SK-N-SH (cell line): ENCODE results near the gene ARAP3. TPM values are rescaled to one million over a fixed set of nuclear protein-coding genes. Genes with fewer than 3 reads are reported as not detected.

Experiments used
- CTCF ChIA-PET: fragments of 300-600, 350-600 bp; formaldehyde crosslinking; extraction: SDS; loops from one replicate; lab custom pipeline; 2021; lab: Yijun Ruan, JAX
- POLR2A ChIA-PET: fragments of 350-600 bp; sonication (Branson Sonifier 250); formaldehyde crosslinking; extraction: SDS; loops from one replicate; lab custom pipeline; 2020; ENCODE audit warnings: antibody characterized with exemption, inconsistent platforms; lab: Yijun Ruan, JAX
- DNase-seq: peaks from one replicate; pipeline ENCODE4 v3.0.0; 2012
- H2AFZ ChIP-seq: fragments of 200-600 bp; sonication (generic); 2 replicates; pipeline ENCODE4 v1.8.1; 2016; ENCODE audit warnings: antibody characterized with exemption, mild to moderate bottlenecking, low read depth
- H3F3A ChIP-seq: fragments of 200-600 bp; sonication (generic); replicated peaks from 2 replicates; pipeline ENCODE3; 2016; ENCODE audit warnings: antibody characterized with exemption, mild to moderate bottlenecking; ENCODE audit not compliant: insufficient read depth
- H3K27ac ChIP-seq, 2 experiments: fragments of 200-500 bp in 1 of 2; fragments of 200-600 bp in 1 of 2; sonication (Bioruptor generic) in 1 of 2; sonication (generic), shearing (Covaris generic) in 1 of 2; 2 replicates each; pipeline versions ENCODE4 v1.5.1 to v1.6.1; 2014 to 2016; ENCODE audit warnings: low read depth in 2 of 2, inconsistent platforms in 1 of 2, low read length in 1 of 2, mild to moderate bottlenecking in 1 of 2, mixed read lengths in 1 of 2
- H3K27me3 ChIP-seq: fragments of 200-600 bp; sonication (generic), shearing (Covaris generic); 2 replicates; pipeline ENCODE4 v1.6.1; 2016; ENCODE audit warnings: mixed run types; ENCODE audit not compliant: insufficient read depth
- H3K36me3 ChIP-seq, 2 experiments: fragments of 200-500 bp in 1 of 2; fragments of 200-600 bp in 1 of 2; sonication (Bioruptor generic) in 1 of 2; sonication (generic) in 1 of 2; replicated peaks in 1 of 2; 2 replicates each; pipeline versions ENCODE3 to v1.5.1; 2014 to 2016; ENCODE audit warnings: low read length in 1 of 2, mild to moderate bottlenecking in 1 of 2; ENCODE audit not compliant: insufficient read depth in 2 of 2, control insufficient read depth in 1 of 2
- H3K4me1 ChIP-seq, 2 experiments: fragments of 200-500 bp in 1 of 2; fragments of 200-600 bp in 1 of 2; sonication (Bioruptor generic) in 1 of 2; sonication (generic), shearing (Covaris generic) in 1 of 2; 2 replicates each; pipeline versions ENCODE4 v1.5.1 to v1.6.1; 2014 to 2016; ENCODE audit warnings: low read depth in 1 of 2, low read length in 1 of 2, mixed run types in 1 of 2; ENCODE audit not compliant: insufficient read depth in 2 of 2, control insufficient read depth in 1 of 2
- H3K4me2 ChIP-seq: fragments of 200-600 bp; sonication (generic), shearing (Covaris generic); 2 replicates; pipeline ENCODE4 v1.6.1; 2017; ENCODE audit warnings: mixed run types
- H3K4me3 ChIP-seq, 2 experiments: fragments of 200-500 bp in 1 of 2; fragments of 200-600 bp in 1 of 2; sonication (Bioruptor generic) in 1 of 2; sonication (generic), shearing (Covaris generic) in 1 of 2; 2 replicates each; pipeline versions ENCODE4 v1.5.1 to v1.8.1; 2014 to 2016; ENCODE audit warnings: low read depth in 2 of 2, inconsistent platforms in 1 of 2, low read length in 1 of 2, mild to moderate bottlenecking in 1 of 2, mixed read lengths in 1 of 2, moderate library complexity in 1 of 2
- H3K79me2 ChIP-seq: fragments of 200-600 bp; sonication (generic); 2 replicates; pipeline ENCODE4 v1.8.1; 2017; ENCODE audit warnings: mild to moderate bottlenecking; ENCODE audit not compliant: insufficient read depth
- H3K9ac ChIP-seq: fragments of 200-600 bp; sonication (generic); 2 replicates; pipeline ENCODE4 v1.6.1; 2017; ENCODE audit warnings: mixed run types
- H3K9me2 ChIP-seq: fragments of 200-600 bp; sonication (generic); 2 replicates; pipeline ENCODE4 v1.6.1; 2017; ENCODE audit warnings: mixed run types
- H3K9me3 ChIP-seq: fragments of 200-600 bp; sonication (generic); 2 replicates; pipeline ENCODE4 v1.6.1; 2017; ENCODE audit warnings: mixed run types, mild to moderate bottlenecking, moderate library complexity
- H4K20me1 ChIP-seq: fragments of 200-600 bp; sonication (generic); 2 replicates; pipeline ENCODE4 v1.6.1; 2017; ENCODE audit warnings: mild to moderate bottlenecking, mixed run types; ENCODE audit not compliant: insufficient read depth
- CHD2 ChIP-seq: fragments of 150-350 bp; IDR thresholded peaks from 2 replicates; pipeline ENCODE4 v1.6.1; 2018; ENCODE audit warnings: low read length; ENCODE audit not compliant: partially characterized antibody
- EP300 ChIP-seq, 2 experiments: IDR thresholded peaks; 2 replicates each; pipeline versions ENCODE4 v1.4.0 to v1.6.1; 2012; ENCODE audit warnings: borderline replicate concordance in 1 of 2, low read depth in 1 of 2, low read length in 1 of 2
- EZH2phosphoT487 ChIP-seq: fragments of 200-600 bp; sonication (generic); IDR thresholded peaks from 2 replicates; pipeline ENCODE4 v1.6.1; 2017; ENCODE audit warnings: low read depth, mixed run types, mild to moderate bottlenecking, antibody characterized with exemption, moderate library complexity, borderline replicate concordance
- FOSL2 ChIP-seq: IDR thresholded peaks from 2 replicates; pipeline ENCODE4 v1.4.0; 2012; ENCODE audit warnings: low read depth, mild to moderate bottlenecking, moderate library complexity, borderline replicate concordance
- FOXM1 ChIP-seq: IDR thresholded peaks from 2 replicates; pipeline ENCODE4 v1.4.0; 2012; ENCODE audit warnings: low read depth, mild to moderate bottlenecking
- GATA2 ChIP-seq: sonication (generic); formaldehyde crosslinking; IDR thresholded peaks from 2 replicates; pipeline ENCODE4 v1.5.0; 2020; ENCODE audit warnings: mild to moderate bottlenecking, missing genetic modification reagents
- IRF3 ChIP-seq: fragments of 150-350 bp; IDR thresholded peaks from 2 replicates; pipeline ENCODE4 v1.6.1; 2016; ENCODE audit warnings: mild to moderate bottlenecking, low read depth, low read length
- JUND ChIP-seq: IDR thresholded peaks from 2 replicates; pipeline ENCODE4 v1.4.0; 2012
- NFIC ChIP-seq: IDR thresholded peaks from 2 replicates; pipeline ENCODE4 v1.4.0; 2012; ENCODE audit warnings: borderline replicate concordance
- NRF1 ChIP-seq: IDR thresholded peaks from 2 replicates; pipeline ENCODE4 v1.6.1; 2012; ENCODE audit warnings: low read depth, mild to moderate bottlenecking, low read length
- RAD21 ChIP-seq: IDR thresholded peaks from 2 replicates; pipeline ENCODE4 v1.6.1; 2012; ENCODE audit warnings: mild to moderate bottlenecking, low read length
- RCOR1 ChIP-seq: fragments of 150-350 bp; IDR thresholded peaks from 2 replicates; pipeline ENCODE4 v1.6.1; 2017; ENCODE audit warnings: antibody characterized with exemption, low read length
- REST ChIP-seq: IDR thresholded peaks from 2 replicates; pipeline ENCODE4 v1.6.1; 2012; ENCODE audit warnings: mild to moderate bottlenecking, low read depth, low read length, moderate library complexity
- RFX5 ChIP-seq: IDR thresholded peaks from 2 replicates; pipeline ENCODE4 v1.6.1; 2012; ENCODE audit warnings: mild to moderate bottlenecking, improper control_type of control experiment, low read length
- RXRA ChIP-seq: IDR thresholded peaks from 2 replicates; pipeline ENCODE4 v1.4.0; 2012; ENCODE audit warnings: low read depth, mild to moderate bottlenecking, borderline replicate concordance
- SMC3 ChIP-seq: IDR thresholded peaks from 2 replicates; pipeline ENCODE4 v1.6.1; 2012; ENCODE audit warnings: low read depth, low read length, improper control_type of control experiment
- TCF12 ChIP-seq: IDR thresholded peaks from 2 replicates; pipeline ENCODE4 v1.4.0; 2012
- TEAD4 ChIP-seq: IDR thresholded peaks from 2 replicates; pipeline ENCODE4 v1.4.0; 2012; ENCODE audit warnings: mild to moderate bottlenecking, borderline replicate concordance; ENCODE audit not compliant: insufficient read depth
- USF1 ChIP-seq: IDR thresholded peaks from 2 replicates; pipeline ENCODE4 v1.4.0; 2012; ENCODE audit warnings: low read depth, borderline replicate concordance
- ZBTB33 ChIP-seq: IDR thresholded peaks from 2 replicates; pipeline ENCODE4 v1.4.0; 2012; ENCODE audit warnings: low read depth, borderline replicate concordance
- WGBS: methylation state at CpG from one replicate; pipeline ENCODE4 v1.1.6; 2017; ENCODE audit warnings: low lambda C conversion rate; 5-methylcytosine and 5-hydroxymethylcytosine counted together
- polyA plus RNA-seq, 3 experiments: library from polyadenylated mRNA; depleted of rRNA; stranded (reverse); fragments of >200 nt; gene quantifications; 2 replicates each; pipeline ENCODE4 v1.2.3, GENCODE V29; 2012

ARAP3 gene
- polyA plus RNA-seq, 1 of the 3 experiments (the other 2 are of a cell fraction) = 6.5 TPM

- Histone ChIP-seq H3K4me3 (no peak overlapping the region), H3K27ac (peak overlapping the region in 1 of 2 experiments; percentile 43; a peak in 2 of 4 replicates), H4K20me1 (no peaks in the 10 kb centered on the region), H3K9me2 (no peaks in the 10 kb centered on the region), H3K36me3 (peaks cover 11 to 44% of the 10 kb centered on the region in 2 experiments), H3K27me3 (no peaks in the 10 kb centered on the region), H3K9ac (no peak overlapping the region), H3F3A (peaks cover 6% of the 10 kb centered on the region), H3K4me1 (peaks cover 8 to 15% of the 10 kb centered on the region in 2 experiments; a peak in 3 of 4 replicates), H3K79me2 (peaks cover 14% of the 10 kb centered on the region), H3K9me3 (no peaks in the 10 kb centered on the region), H3K4me2 (no peak overlapping the region), H2AFZ (no peak overlapping the region)
- TF ChIP-seq CHD2 (no peak), ZBTB33 (no peak), NFIC (no peak; the same call in 1 of the 2 replicates), NRF1 (no peak), FOXM1 (no peak), RAD21 (no peak), JUND (peak; percentile 42; the same call in 1 of the 2 replicates), RXRA (no peak), TEAD4 (no peak), IRF3 (no peak), RFX5 (no peak), TCF12 (peak; percentile 43; the same call in 1 of the 2 replicates), SMC3 (no peak), REST (no peak), RCOR1 (no peak), USF1 (no peak), FOSL2 (peak; percentile 52; the same call in 1 of the 2 replicates), EZH2phosphoT487 (no peak), EP300 (IDR thresholded peaks at IDR 0.05; ENCODE audit: borderline replicate concordance in 1 of 2, low read depth in 1 of 2, low read length in 1 of 2) (peak in 1 of 2 experiments; percentile 26; a peak in 1 of 4 replicates), GATA2 (CRISPR knock-in tag) (no peak)
- DNase-seq = no peak
- POLR2A ChIA-PET = interaction anchor here (0.6 kb wide), 1 partner anchor 990 kb away, joined by 3 read pairs; no protein-coding TSS in a partner anchor
- 53% methylated on average over 2 of the region's 2 CpGs for WGBS
- CTCF ChIA-PET = interaction anchor here (1.0 to 4.4 kb wide), 5 partner anchors 11 to 314 kb away, joined by 3 to 36 read pairs (median 5); partner anchors contain the start of genes PCDH1, RELL2 and RNF14
Observed at GRCh38 chr5:141654298-141654697, 27.7 kb downstream of the ARAP3 start.
